Measurements from ENCODE around the gene SHPK. TPM values are rescaled to one million over a fixed set of nuclear protein-coding genes. Genes with fewer than 3 reads are reported as not detected.

SHPK gene
- total RNA-seq, 1 experiment from 2014 or later, result 19.6 TPM

DNA sequence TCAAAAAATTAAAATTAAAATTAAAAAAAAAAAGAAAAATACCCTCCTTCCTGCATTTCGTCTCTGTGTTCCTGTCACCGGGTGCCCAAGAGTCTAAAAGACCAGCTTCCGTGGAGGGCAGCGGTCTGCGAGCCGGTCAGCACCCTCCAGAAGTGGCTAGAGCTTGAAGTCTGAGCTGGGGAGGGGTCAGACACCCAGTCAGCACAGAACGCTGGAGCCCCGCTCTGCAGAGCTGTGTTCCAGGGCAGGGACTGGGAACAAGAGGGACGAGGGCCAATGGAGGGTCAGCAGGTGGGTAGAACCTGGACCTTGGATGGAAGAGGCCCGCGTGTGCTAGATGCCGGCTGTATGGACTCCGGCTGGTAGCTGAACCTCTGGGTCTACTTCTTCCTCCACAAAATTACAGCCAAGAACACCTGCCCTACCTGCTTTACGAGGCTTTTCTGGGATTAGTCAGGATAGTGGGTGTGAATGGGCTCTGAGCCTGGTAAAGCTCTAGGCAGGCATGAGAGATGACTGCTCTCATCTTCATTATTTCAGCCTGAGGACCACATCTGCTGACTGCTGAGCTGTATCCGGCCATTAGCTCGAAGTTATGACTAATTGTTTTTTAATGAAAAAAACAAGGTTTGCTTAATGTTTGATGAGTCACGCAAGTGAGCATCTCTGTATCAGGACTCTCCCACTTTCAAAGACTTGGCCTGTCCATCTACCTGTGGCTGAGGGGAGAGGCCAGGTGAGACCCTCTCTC is 32.8 kb downstream of the SHPK start:
- ATAC-seq, result no peak
- H3K9me3 ChIP-seq (ENCODE audit: control insufficient read depth in 1 of 2, insufficient read depth in 1 of 2, low read depth in 1 of 2, low read length in 2 of 2), result no peaks in the 10 kb centered on the region
- BruUV-seq (replicated peaks), result no TSS peak
- POLR2A ChIA-PET, result no interaction called here
- RAD21 ChIA-PET (ENCODE audit: low non-redundant PET in 1 of 2, low total read pairs in 2 of 2, uncharacterized antibody in 2 of 2, unreplicated experiment in 2 of 2), result interaction anchor here in 1 of 2 experiments (0.6 kb wide), 2 partner anchors 63 to 848 kb away, joined by 3 to 9 read pairs; no protein-coding TSS in a partner anchor
- H3K4me1 ChIP-seq (ENCODE audit: control insufficient read depth in 1 of 2, insufficient read depth in 2 of 2, low read length in 2 of 2), result no peaks in the 10 kb centered on the region
- intact Hi-C loops (cut with micrococcal nuclease), result no loop called here
- H4K20me1 ChIP-seq (ENCODE audit: insufficient read depth), result no peaks in the 10 kb centered on the region
- no peak overlapping the region for H2AFZ ChIP-seq (ENCODE audit: low read depth, low read length, poor library complexity, severe bottlenecking)
- TF ChIP-seq TCF7L2 (IDR thresholded peaks at IDR 0.05; ENCODE audit: borderline replicate concordance, extremely low read depth, insufficient read depth, insufficient read length) (no peak), RAD21 (IDR thresholded peaks at IDR 0.05; ENCODE audit: low read depth) (no peak), EZH2phosphoT487 (IDR thresholded peaks at IDR 0.05; ENCODE audit: borderline replicate concordance) (no peak)
- TF ChIP-seq, protein P1, sequence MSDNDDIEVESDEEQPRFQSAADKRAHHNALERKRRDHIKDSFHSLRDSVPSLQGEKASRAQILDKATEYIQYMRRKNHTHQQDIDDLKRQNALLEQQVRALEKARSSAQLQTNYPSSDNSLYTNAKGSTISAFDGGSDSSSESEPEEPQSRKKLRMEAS (IDR thresholded peaks at IDR 0.05), result no peak
- H3K4me3 ChIP-seq (replicated peaks in 1 of 2; ENCODE audit: low read depth in 1 of 2, low read length in 2 of 2), result no peak overlapping the region
- no peak overlapping the region for H3K4me2 ChIP-seq (ENCODE audit: low read length)
- H3K9me2 ChIP-seq (ENCODE audit: insufficient read depth), result no peaks in the 10 kb centered on the region
- no peak overlapping the region for H3K9ac ChIP-seq (ENCODE audit: low read length)
- CTCF ChIA-PET, result interaction anchor here (0.6 to 2.3 kb wide), 10 partner anchors 10 to 555 kb away, joined by 3 to 16 read pairs (median 4); partner anchors contain the start of genes CTNS and SHPK
- no peak overlapping the region for H3K27ac ChIP-seq (ENCODE audit: low read depth, low read length)
- no peaks in the 10 kb centered on the region for H3K27me3 ChIP-seq (ENCODE audit: insufficient read depth, low read length)
- DNase-seq (ENCODE audit: low read depth, low spot score), result no peak
- peaks cover 0 to 5% of the 10 kb centered on the region in 2 experiments; a peak in 2 of 4 replicates for H3K36me3 ChIP-seq (ENCODE audit: control insufficient read depth in 1 of 2, insufficient read depth in 2 of 2, low read length in 2 of 2)
- no peaks in the 10 kb centered on the region for H3K79me2 ChIP-seq (ENCODE audit: insufficient read depth, low read length)

DNA sequence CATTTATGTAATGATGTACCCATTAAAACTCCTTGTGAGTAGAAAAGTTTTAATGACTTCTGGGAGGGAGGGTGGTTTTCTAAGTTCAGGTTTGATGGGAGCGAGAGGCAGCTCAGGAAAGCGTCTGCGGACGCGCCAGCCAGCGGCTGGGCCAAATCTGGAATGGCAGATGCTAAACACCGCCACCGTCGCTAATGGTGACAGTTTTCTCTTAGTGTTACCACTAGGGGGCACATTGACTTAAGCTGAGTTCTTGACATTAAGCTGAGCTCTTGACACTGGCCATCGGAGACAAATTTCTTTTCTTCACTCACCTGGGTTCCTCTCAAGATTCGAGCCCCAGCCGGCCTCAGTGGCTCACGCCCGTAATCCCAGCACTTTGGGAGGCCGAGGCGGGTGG is 33.6 kb downstream of the SHPK start:
- Histone ChIP-seq H3K79me2 (ENCODE audit: insufficient read depth, low read length) (no peaks in the 10 kb centered on the region), H3K4me3 (replicated peaks in 1 of 2; ENCODE audit: low read depth in 1 of 2, low read length in 2 of 2) (no peak overlapping the region), H3K9me3 (ENCODE audit: control insufficient read depth in 1 of 2, insufficient read depth in 1 of 2, low read depth in 1 of 2, low read length in 2 of 2) (no peaks in the 10 kb centered on the region), H4K20me1 (ENCODE audit: insufficient read depth) (no peaks in the 10 kb centered on the region), H3K27me3 (ENCODE audit: insufficient read depth, low read length) (no peaks in the 10 kb centered on the region), H3K27ac (ENCODE audit: low read depth, low read length) (no peak overlapping the region), H3K36me3 (ENCODE audit: control insufficient read depth in 1 of 2, insufficient read depth in 2 of 2, low read length in 2 of 2) (peaks cover 0 to 5% of the 10 kb centered on the region in 2 experiments; a peak in 2 of 4 replicates), H3K9ac (ENCODE audit: low read length) (no peak overlapping the region), H2AFZ (ENCODE audit: low read depth, low read length, poor library complexity, severe bottlenecking) (no peak overlapping the region), H3K4me2 (ENCODE audit: low read length) (no peak overlapping the region), H3K9me2 (ENCODE audit: insufficient read depth) (no peaks in the 10 kb centered on the region), H3K4me1 (ENCODE audit: control insufficient read depth in 1 of 2, insufficient read depth in 2 of 2, low read length in 2 of 2) (no peaks in the 10 kb centered on the region)
- CTCF ChIA-PET, result interaction anchor here (0.6 to 2.3 kb wide), 10 partner anchors 11 to 160 kb away, joined by 3 to 16 read pairs (median 4); partner anchors contain the start of genes CTNS and SHPK
- ATAC-seq (peak; percentile 83), DNase-seq (ENCODE audit: low read depth, low spot score) (peak; percentile 43)
- POLR2A ChIA-PET, result no interaction called here
- intact Hi-C loops (cut with micrococcal nuclease), result no loop called here
- TF ChIP-seq JUND (IDR thresholded peaks at IDR 0.05), result no peak
- no peak for TF ChIP-seq CEBPB (IDR thresholded peaks at IDR 0.05; ENCODE audit: low read depth)
- TF ChIP-seq YY1 (IDR thresholded peaks at IDR 0.05; ENCODE audit: extremely low read depth, insufficient replicate concordance, low read depth, low read length), result peak; percentile 35
- TF ChIP-seq SRF (IDR thresholded peaks at IDR 0.05; ENCODE audit: low read depth), result no peak
- peak; percentile 51 for TF ChIP-seq RAD21 (IDR thresholded peaks at IDR 0.05; ENCODE audit: low read depth)
- TF ChIP-seq, protein P2, sequence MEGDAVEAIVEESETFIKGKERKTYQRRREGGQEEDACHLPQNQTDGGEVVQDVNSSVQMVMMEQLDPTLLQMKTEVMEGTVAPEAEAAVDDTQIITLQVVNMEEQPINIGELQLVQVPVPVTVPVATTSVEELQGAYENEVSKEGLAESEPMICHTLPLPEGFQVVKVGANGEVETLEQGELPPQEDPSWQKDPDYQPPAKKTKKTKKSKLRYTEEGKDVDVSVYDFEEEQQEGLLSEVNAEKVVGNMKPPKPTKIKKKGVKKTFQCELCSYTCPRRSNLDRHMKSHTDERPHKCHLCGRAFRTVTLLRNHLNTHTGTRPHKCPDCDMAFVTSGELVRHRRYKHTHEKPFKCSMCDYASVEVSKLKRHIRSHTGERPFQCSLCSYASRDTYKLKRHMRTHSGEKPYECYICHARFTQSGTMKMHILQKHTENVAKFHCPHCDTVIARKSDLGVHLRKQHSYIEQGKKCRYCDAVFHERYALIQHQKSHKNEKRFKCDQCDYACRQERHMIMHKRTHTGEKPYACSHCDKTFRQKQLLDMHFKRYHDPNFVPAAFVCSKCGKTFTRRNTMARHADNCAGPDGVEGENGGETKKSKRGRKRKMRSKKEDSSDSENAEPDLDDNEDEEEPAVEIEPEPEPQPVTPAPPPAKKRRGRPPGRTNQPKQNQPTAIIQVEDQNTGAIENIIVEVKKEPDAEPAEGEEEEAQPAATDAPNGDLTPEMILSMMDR (IDR thresholded peaks at IDR 0.05 in 2 of 3, conservative IDR thresholded peaks at IDR 0.05 in 1 of 3; ENCODE audit: borderline replicate concordance in 1 of 3, insufficient read depth in 1 of 3, low read depth in 2 of 3, low read length in 2 of 3), result peak; percentile 37 to 69 (median 67); a peak in 5 of 6 replicates
- RAD21 ChIA-PET (ENCODE audit: low non-redundant PET in 1 of 2, low total read pairs in 2 of 2, uncharacterized antibody in 2 of 2, unreplicated experiment in 2 of 2), result interaction anchor here in 1 of 2 experiments (0.6 kb wide), 1 partner anchor 64 kb away, joined by 3 read pairs; no protein-coding TSS in a partner anchor
- BruUV-seq (replicated peaks), result no TSS peak

All from HCT116 (cell line).